Measurements from ENCODE around the gene BOD1.

Gene BOD1

GRCh38 chr5:173581408-173582215, 34.8 kb downstream of the BOD1 start:
- TF ChIP-seq CTCF (IDR thresholded peaks at IDR 0.05; ENCODE audit: extremely low read depth, insufficient read depth, missing control alignments), result peak; percentile 88
- peak; percentile 63 for DNase-seq (ENCODE audit: low spot score)
- in situ Hi-C loops (cut with MboI; ENCODE audit: low pct_unique_long_range_greater_than_20kb, low sequenced_read_pairs, unreplicated experiment), result no loop called here

GRCh38 chr5:173578947-173579615, 37.4 kb downstream of the BOD1 start:
- TF ChIP-seq CTCF (IDR thresholded peaks at IDR 0.05; ENCODE audit: extremely low read depth, insufficient read depth, missing control alignments), result no peak
- in situ Hi-C loops (cut with MboI; ENCODE audit: low pct_unique_long_range_greater_than_20kb, low sequenced_read_pairs, unreplicated experiment), result no loop called here
- no peak for DNase-seq (ENCODE audit: low spot score)

- in situ Hi-C loops (cut with MboI; ENCODE audit: low pct_unique_long_range_greater_than_20kb, low sequenced_read_pairs, unreplicated experiment), result no loop called here
- no peak for TF ChIP-seq CTCF (IDR thresholded peaks at IDR 0.05; ENCODE audit: extremely low read depth, insufficient read depth, missing control alignments)
- DNase-seq (ENCODE audit: low spot score), result no peak
Measured at GRCh38 chr5:173577817-173578216, 38.6 kb downstream of the BOD1 start.

DNA sequence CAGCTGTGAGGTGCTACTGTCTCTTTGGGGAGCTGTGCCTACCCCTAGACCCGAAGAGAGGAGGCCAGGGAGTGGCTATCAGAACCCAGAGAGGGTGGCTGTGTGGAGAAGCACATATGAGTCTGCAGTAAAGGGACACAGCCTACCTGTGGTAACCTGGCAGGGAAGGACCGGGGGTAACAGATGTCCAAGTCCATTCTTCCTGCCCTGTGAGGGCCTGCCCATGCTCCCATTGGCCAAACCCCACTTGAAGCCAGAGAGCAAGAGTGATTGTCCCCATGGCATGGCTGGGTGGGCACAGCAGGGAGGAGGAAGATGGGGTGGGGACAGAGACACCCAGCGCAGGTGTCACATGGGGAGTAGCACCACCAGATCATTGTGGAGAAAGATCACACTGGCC, 39.3 kb downstream of the BOD1 start:
- in situ Hi-C loops (cut with MboI; ENCODE audit: low pct_unique_long_range_greater_than_20kb, low sequenced_read_pairs, unreplicated experiment), result no loop called here
- TF ChIP-seq CTCF (IDR thresholded peaks at IDR 0.05; ENCODE audit: extremely low read depth, insufficient read depth, missing control alignments), result no peak
- no peak for DNase-seq (ENCODE audit: low spot score)

DNA sequence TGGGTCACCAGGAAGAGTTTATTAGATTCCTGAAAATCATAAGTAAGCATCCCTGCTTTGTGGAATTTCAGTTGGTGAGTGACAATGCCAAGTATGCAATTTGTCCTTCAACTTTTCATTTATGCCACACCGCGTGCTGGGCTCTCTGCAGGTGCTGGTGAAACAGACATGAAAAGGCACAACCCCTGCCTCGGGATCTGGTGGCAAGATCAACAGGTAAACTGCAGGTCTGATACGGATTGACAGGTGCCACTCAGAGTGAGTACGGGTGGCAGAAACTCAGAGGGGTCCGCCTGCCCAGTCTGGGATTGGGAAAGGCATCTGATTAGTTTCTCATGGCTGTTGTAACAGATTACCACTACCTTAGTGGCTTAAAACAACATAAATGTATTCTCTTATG, 40.5 kb downstream of the BOD1 start:
- no peak for TF ChIP-seq CTCF (IDR thresholded peaks at IDR 0.05; ENCODE audit: extremely low read depth, insufficient read depth, missing control alignments)
- in situ Hi-C loops (cut with MboI; ENCODE audit: low pct_unique_long_range_greater_than_20kb, low sequenced_read_pairs, unreplicated experiment), result no loop called here

DNA sequence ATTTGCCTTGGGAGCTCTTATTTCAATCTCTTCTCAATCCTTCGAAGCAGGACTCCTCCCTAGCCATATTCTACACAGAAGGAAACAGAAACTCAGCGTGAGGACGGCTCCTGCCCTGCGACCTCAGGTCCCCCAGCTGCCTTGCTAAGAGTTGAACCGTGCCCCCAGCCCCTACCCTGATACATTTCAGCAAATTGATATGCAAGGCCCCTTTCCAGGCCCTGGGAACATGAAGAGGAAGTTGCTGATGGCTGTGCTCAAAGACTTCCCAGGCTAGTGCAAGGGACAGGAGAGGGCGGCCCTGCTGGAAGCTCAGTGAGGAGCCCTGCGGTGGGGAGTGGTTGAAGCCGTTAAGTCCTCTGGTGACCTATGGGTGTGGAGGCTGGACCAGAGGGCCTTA, 41.5 kb downstream of the BOD1 start:
- DNase-seq (ENCODE audit: low spot score), result no peak
- no peak for TF ChIP-seq CTCF (IDR thresholded peaks at IDR 0.05; ENCODE audit: extremely low read depth, insufficient read depth, missing control alignments)
- in situ Hi-C loops (cut with MboI; ENCODE audit: low pct_unique_long_range_greater_than_20kb, low sequenced_read_pairs, unreplicated experiment), result loop anchor here (25.0 kb wide), 1 partner anchor 288 kb away; no protein-coding TSS in a partner anchor

More for the DNA sequence above, 40.5 kb downstream of the BOD1 start:
- no peak for DNase-seq (ENCODE audit: low spot score)
